Upper lobe of left lung (tissue), 6 donors: ENCODE data around the gene TENT5C. TPM values are rescaled to one million over a fixed set of nuclear protein-coding genes. Genes with fewer than 3 reads are reported as not detected.

Experiments
- ATAC-seq, 2 donors: fragments of 200-7000 bp; cut with Tn5 transposase; one replicate each; pipeline ENCODE4 v1.9.1; 2022; ENCODE audit warnings: mild to moderate bottlenecking in 2 of 2, moderate library complexity in 2 of 2; ENCODE audit not compliant: low FRiP score in 2 of 2
- DNase-seq, 2 donors: peaks; one replicate each; pipeline ENCODE4 v3.0.0-alpha.2; 2019 to 2020
- H3K27ac ChIP-seq, 4 donors: fragments of 200-600 bp; sonication (generic); one replicate each; pipeline ENCODE4 v1.5.1; 2016 to 2019
- H3K27me3 ChIP-seq, 4 donors: fragments of 200-600 bp; sonication (generic); one replicate each; pipeline ENCODE4 v1.5.1; 2017 to 2019
- H3K36me3 ChIP-seq, 4 donors: fragments of 200-600 bp; sonication (generic); one replicate each; pipeline ENCODE4 v1.5.1; 2016 to 2019
- H3K4me1 ChIP-seq, 4 donors: fragments of 200-600 bp; sonication (generic); one replicate each; pipeline ENCODE4 v1.5.1; 2018 to 2019
- H3K4me3 ChIP-seq, 4 donors: fragments of 200-600 bp; sonication (generic); one replicate each; pipeline ENCODE4 v1.5.1; 2017 to 2019; ENCODE audit warnings: mild to moderate bottlenecking in 2 of 4, moderate library complexity in 1 of 4
- H3K9me3 ChIP-seq, 4 donors: fragments of 200-600 bp; sonication (generic); one replicate each; pipeline ENCODE4 v1.5.1; 2018 to 2019
- CTCF ChIP-seq, 6 experiments: fragments of 450-650 bp in 4 of 6; fragments of 200-600 bp in 2 of 6; sonication (generic) in 2 of 6; IDR thresholded peaks; one replicate each; pipeline ENCODE4 v1.5.1; 2016 to 2019; ENCODE audit warnings: antibody characterized with exemption in 6 of 6
- EP300 ChIP-seq, 4 donors: sonication (generic); formaldehyde crosslinking; IDR thresholded peaks; one replicate each; pipeline ENCODE4 v1.5.1; 2017; ENCODE audit warnings: antibody characterized with exemption in 4 of 4, control low read depth in 2 of 4
- POLR2A ChIP-seq, 4 donors: fragments of 450-650 bp; IDR thresholded peaks; one replicate each; pipeline ENCODE4 v1.5.1; 2016 to 2017; ENCODE audit warnings: antibody characterized with exemption in 4 of 4, mild to moderate bottlenecking in 2 of 4
- POLR2AphosphoS5 ChIP-seq, 2 donors: sonication (generic); formaldehyde crosslinking; IDR thresholded peaks; one replicate each; pipeline ENCODE4 v1.5.1; 2017; ENCODE audit warnings: antibody characterized with exemption in 2 of 2
- WGBS, 2 donors: methylation state at CpG; one replicate each; pipeline ENCODE4 v1.1.5; 2017 to 2018; 5-methylcytosine and 5-hydroxymethylcytosine counted together
- total RNA-seq, 6 donors: library from RNA; depleted of rRNA in 4 of 6; stranded (reverse); fragments of >200 nt in 4 of 6; gene quantifications; one replicate each; pipeline versions ENCODE4 v1.1.0 to v1.2.1, GENCODE V29; 2016 to 2021
- donor health status: DM: no; HTN: no; CAD: no; lungs with moderate emphysema.
- donor health status: DM: no; HTN: yes; CAD: no; lungs with severe emphysema.

Gene TENT5C
- total RNA-seq, 6 donors from 2014 or later: 8.1 to 37.8 (median 18.4) TPM

DNA sequence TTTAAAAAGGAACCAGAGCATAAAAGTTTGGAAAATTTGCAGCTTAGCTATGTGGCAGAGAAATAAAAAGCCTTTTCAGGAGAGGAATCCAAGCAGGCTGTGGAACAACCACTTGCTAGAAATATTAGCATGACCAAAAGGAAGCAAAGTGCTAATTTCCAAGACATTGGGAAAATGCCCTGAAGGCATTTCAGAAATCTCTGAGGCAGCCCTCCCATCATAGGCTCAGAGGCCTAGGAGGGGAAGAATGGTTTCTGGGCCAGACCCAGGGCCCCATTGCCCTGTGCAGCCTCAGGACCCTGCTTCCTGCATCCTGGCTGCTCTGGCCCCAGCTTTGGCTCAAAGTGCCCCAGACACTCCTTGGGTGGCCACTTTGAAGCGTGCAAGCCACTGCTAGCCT lies 56.8 kb downstream of the TENT5C start:
- H3K27me3 ChIP-seq: no peaks in the 10 kb centered on the region
- ATAC-seq (peak in 1 of 2 donors; percentile 19), DNase-seq (no peak)
- H3K27ac ChIP-seq: no peak overlapping the region
- H3K4me1 ChIP-seq: no peaks in the 10 kb centered on the region
- H3K36me3 ChIP-seq: no peaks in the 10 kb centered on the region
- WGBS, 2 donors: 100% methylated on average over 1 of the region's 1 CpG; no CpG with 5 or more reads in 1 of the 2 donors
- no peak overlapping the region for H3K4me3 ChIP-seq
- H3K9me3 ChIP-seq: no peaks in the 10 kb centered on the region
- TF ChIP-seq EP300 (IDR thresholded peaks at IDR 0.05): no peak
- no peak for TF ChIP-seq CTCF (IDR thresholded peaks at IDR 0.05)
- no peak for TF ChIP-seq POLR2AphosphoS5 (IDR thresholded peaks at IDR 0.05)
- TF ChIP-seq POLR2A (IDR thresholded peaks at IDR 0.05): no peak

DNA sequence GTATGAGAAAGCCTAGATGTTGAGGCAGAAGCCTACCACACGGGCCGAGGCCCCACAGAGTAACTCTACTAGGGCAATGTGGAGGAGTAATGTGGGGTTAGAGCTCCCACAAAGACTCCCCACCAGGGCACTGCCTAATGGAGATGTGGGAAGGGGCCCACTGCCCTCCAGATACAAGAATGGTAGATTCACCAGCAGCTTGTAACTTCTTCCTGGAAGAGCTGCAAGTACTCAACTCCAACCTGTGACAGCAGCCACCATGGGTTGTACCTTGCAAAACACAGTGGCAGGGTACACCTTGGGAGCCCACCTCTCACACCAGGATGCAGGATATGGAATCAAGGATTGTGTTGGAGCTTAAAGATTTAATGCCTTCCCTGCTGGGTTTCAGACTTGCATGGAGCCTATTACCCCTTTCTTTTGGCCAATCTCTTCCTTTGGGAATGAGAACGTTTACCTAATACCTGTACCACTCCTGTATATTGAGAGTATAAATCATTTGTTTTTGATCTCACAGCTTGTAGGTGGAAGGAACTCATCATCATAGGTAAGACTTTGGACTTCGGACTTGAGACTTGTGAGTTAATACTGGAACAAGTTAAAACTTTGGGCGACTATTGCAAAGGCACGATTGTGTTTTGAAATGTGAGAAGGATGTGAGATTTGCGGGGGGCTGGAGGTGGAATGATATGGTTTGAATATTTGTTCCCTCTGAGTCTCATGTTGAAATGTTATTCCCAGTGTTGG lies 57.5 kb downstream of the TENT5C start:
- TF ChIP-seq POLR2A (IDR thresholded peaks at IDR 0.05) (no peak), CTCF (IDR thresholded peaks at IDR 0.05) (no peak)
- ATAC-seq (peak in 1 of 2 donors; percentile 49), DNase-seq (no peak)
- no peaks in the 10 kb centered on the region for H3K27me3 ChIP-seq
- no peaks in the 10 kb centered on the region for H3K36me3 ChIP-seq
- peak overlapping the region in 1 of 4 donors; percentile 9 for H3K27ac ChIP-seq
- 88 to 92% methylated on average over 7 of the region's 7 CpGs for WGBS, 2 donors
- H3K9me3 ChIP-seq: no peaks in the 10 kb centered on the region
- no peak overlapping the region for H3K4me3 ChIP-seq
- H3K4me1 ChIP-seq: no peaks in the 10 kb centered on the region

DNA sequence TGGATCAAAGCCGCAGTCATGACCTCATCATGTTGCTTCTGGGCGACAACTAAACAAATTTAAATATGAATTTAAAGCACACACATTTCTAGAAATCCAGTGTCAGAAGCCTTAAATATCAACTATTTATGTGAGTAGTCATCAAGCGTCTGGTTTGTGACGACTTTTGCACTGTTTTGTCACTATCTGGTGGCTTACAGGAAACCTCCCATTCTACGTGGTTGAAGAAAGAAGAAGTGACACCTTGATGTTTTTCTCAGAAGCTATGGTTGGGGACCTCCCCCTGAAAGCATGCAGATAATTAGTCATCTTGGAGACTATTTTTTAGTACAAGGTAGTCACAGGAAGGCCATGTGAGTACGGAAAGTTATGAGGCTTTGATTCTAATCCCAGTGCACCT lies 58.5 kb downstream of the TENT5C start:
- H3K27ac ChIP-seq: peak overlapping the region in 1 of 4 donors; percentile 9
- WGBS, 2 donors: 77 to 81% methylated on average over 6 of the region's 6 CpGs
- no peak for ATAC-seq

GRCh38 chr1:117665556-117666270 lies 59.9 kb downstream of the TENT5C start:
- Histone ChIP-seq H3K4me1 (no peaks in the 10 kb centered on the region), H3K36me3 (no peaks in the 10 kb centered on the region), H3K27ac (no peak overlapping the region), H3K27me3 (no peaks in the 10 kb centered on the region), H3K4me3 (no peak overlapping the region), H3K9me3 (no peaks in the 10 kb centered on the region)
- ATAC-seq (no peak), DNase-seq (no peak)
- TF ChIP-seq CTCF (IDR thresholded peaks at IDR 0.05) (no peak), POLR2A (IDR thresholded peaks at IDR 0.05) (no peak), EP300 (IDR thresholded peaks at IDR 0.05) (no peak), POLR2AphosphoS5 (IDR thresholded peaks at IDR 0.05) (no peak)
- 79 to 89% methylated on average over 5 of the region's 5 CpGs for WGBS, 2 donors

More for the DNA sequence above, 58.5 kb downstream of the TENT5C start:
- no peaks in the 10 kb centered on the region for H3K36me3 ChIP-seq
- no peaks in the 10 kb centered on the region for H3K9me3 ChIP-seq
- H3K4me3 ChIP-seq: no peak overlapping the region
- H3K27me3 ChIP-seq: no peaks in the 10 kb centered on the region
- no peak for DNase-seq
- H3K4me1 ChIP-seq: no peaks in the 10 kb centered on the region
- TF ChIP-seq CTCF (IDR thresholded peaks at IDR 0.05) (no peak), EP300 (IDR thresholded peaks at IDR 0.05) (no peak), POLR2A (IDR thresholded peaks at IDR 0.05) (no peak), POLR2AphosphoS5 (IDR thresholded peaks at IDR 0.05) (no peak)
